ENCODE results near the gene TLCD5. TPM values are rescaled to one million over a fixed set of nuclear protein-coding genes. Genes with fewer than 3 reads are reported as not detected.

The TLCD5 gene
- total RNA-seq, 1 experiment from 2014 or later: 7.1 TPM

DNA sequence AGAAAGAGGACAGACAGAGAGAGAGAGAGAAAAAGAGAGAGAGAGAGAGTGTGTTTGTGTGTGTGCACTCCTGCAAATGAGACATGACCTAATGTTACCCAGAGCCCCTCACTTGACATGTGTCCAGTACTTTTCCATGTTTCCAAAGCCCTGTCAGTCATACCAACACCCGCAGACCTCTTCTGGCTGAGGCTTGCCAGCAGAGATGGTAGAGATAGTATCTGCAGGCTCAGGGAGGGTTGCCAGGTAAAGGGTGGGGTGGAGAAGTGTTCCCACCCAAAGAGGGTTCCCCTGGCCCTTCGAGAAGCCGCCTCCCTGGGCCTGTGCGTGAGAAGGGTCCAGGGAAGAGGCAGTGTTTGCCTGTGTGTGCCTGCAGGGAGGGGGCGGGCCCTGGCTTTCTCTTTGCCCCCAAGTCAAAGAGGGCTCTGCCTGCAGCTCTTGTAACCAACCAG, 44.5 kb upstream of the TLCD5 start:
- H3K56ac ChIP-seq (ENCODE audit: insufficient read length, low read depth, low read length): no peak overlapping the region
- no peaks in the 10 kb centered on the region for H4K20me1 ChIP-seq (ENCODE audit: control insufficient read depth, insufficient read depth, insufficient read length)
- H2BK15ac ChIP-seq (ENCODE audit: low read depth, low read length): no peak overlapping the region
- no peak overlapping the region for H3K4me2 ChIP-seq (ENCODE audit: insufficient read depth, insufficient read length, low read length)
- no peaks in the 10 kb centered on the region for H3K27me3 ChIP-seq (ENCODE audit: insufficient read depth, low read length)
- no peak overlapping the region for H3K4ac ChIP-seq (ENCODE audit: low read depth, low read length)
- H2BK5ac ChIP-seq (ENCODE audit: insufficient read length, low read length): no peak overlapping the region
- H3K9me3 ChIP-seq (ENCODE audit: control insufficient read depth, low read depth, low read length): no peaks in the 10 kb centered on the region
- H3K79me1 ChIP-seq (ENCODE audit: insufficient read depth, low read depth, low read length, poor library complexity, severe bottlenecking): no peaks in the 10 kb centered on the region
- Mint-ChIP-seq H3K27ac (no peak overlapping the region), H3K9me3 (no peaks in the 10 kb centered on the region), H3K4me3 (no peak overlapping the region), H3K4me1 (peaks cover 11 to 12% of the 10 kb centered on the region in 2 experiments), H3K36me3 (ENCODE audit: insufficient read depth in 1 of 3, low read depth in 3 of 3) (no peaks in the 10 kb centered on the region), H3K27me3 (ENCODE audit: low read depth) (peaks cover 13% of the 10 kb centered on the region)
- H4K8ac ChIP-seq (replicated peaks; ENCODE audit: insufficient read length, low read depth, low read length): no peak overlapping the region
- no peak overlapping the region for H3K27ac ChIP-seq (ENCODE audit: insufficient read length, low read depth, low read length)
- H3T11ph ChIP-seq (ENCODE audit: low read length): no peak overlapping the region
- no peak overlapping the region for H4K5ac ChIP-seq (ENCODE audit: insufficient read length, low read depth, low read length)
- no peak overlapping the region for H3K14ac ChIP-seq (ENCODE audit: insufficient read depth, low read length)
- DNase-seq: no peak
- H3K79me2 ChIP-seq (ENCODE audit: insufficient read depth, low read length): no peaks in the 10 kb centered on the region
- H3K18ac ChIP-seq (ENCODE audit: insufficient read length, low read depth, low read length): no peak overlapping the region
- H2BK20ac ChIP-seq (ENCODE audit: low read depth, low read length, poor library complexity, severe bottlenecking): no peak overlapping the region
- no peak overlapping the region for H2AK5ac ChIP-seq (ENCODE audit: insufficient read length, low read length)
- H3K4me1 ChIP-seq (ENCODE audit: insufficient read depth, low read length): no peaks in the 10 kb centered on the region; the same call in 1 of the 2 replicates
- TF ChIP-seq, protein P1, sequence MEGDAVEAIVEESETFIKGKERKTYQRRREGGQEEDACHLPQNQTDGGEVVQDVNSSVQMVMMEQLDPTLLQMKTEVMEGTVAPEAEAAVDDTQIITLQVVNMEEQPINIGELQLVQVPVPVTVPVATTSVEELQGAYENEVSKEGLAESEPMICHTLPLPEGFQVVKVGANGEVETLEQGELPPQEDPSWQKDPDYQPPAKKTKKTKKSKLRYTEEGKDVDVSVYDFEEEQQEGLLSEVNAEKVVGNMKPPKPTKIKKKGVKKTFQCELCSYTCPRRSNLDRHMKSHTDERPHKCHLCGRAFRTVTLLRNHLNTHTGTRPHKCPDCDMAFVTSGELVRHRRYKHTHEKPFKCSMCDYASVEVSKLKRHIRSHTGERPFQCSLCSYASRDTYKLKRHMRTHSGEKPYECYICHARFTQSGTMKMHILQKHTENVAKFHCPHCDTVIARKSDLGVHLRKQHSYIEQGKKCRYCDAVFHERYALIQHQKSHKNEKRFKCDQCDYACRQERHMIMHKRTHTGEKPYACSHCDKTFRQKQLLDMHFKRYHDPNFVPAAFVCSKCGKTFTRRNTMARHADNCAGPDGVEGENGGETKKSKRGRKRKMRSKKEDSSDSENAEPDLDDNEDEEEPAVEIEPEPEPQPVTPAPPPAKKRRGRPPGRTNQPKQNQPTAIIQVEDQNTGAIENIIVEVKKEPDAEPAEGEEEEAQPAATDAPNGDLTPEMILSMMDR (conservative IDR thresholded peaks at IDR 0.05): no peak
- H2BK120ac ChIP-seq (ENCODE audit: low read depth, low read length, poor library complexity, severe bottlenecking): no peak overlapping the region
- no peak overlapping the region for H3K9ac ChIP-seq (ENCODE audit: extremely low read depth, insufficient read length, low read length)
- H2AFZ ChIP-seq (ENCODE audit: low read length): no peak overlapping the region
- no peak overlapping the region for H4K91ac ChIP-seq (ENCODE audit: insufficient read length, low read depth, low read length)
- no peak overlapping the region for H3K23ac ChIP-seq (ENCODE audit: insufficient read length, low read depth, low read length)
- no peaks in the 10 kb centered on the region for H3K23me2 ChIP-seq (ENCODE audit: insufficient read length, low read depth, low read length, poor library complexity, severe bottlenecking)
- no CpG with 5 or more reads among the region's 5 CpGs for WGBS (ENCODE audit: extremely low coverage, insufficient read length, low lambda C conversion rate)
- H2BK12ac ChIP-seq (ENCODE audit: insufficient read length, low read depth, low read length): no peak overlapping the region
